Measurements from ENCODE around the gene FKBP14. TPM values are rescaled to one million over a fixed set of nuclear protein-coding genes. Genes with fewer than 3 reads are reported as not detected.

The FKBP14 gene
- total RNA-seq, 2 experiments from 2014 or later = 6.9 to 7.0 TPM

- Mint-ChIP-seq H3K9me3 (no peaks in the 10 kb centered on the region), H3K27ac (no peak overlapping the region), H3K4me3 (no peak overlapping the region), H3K4me1 (peaks cover 39% of the 10 kb centered on the region), H3K27me3 (no peaks in the 10 kb centered on the region), H3K36me3 (peaks cover 9% of the 10 kb centered on the region)
- no peak for DNase-seq
These were observed 3.5 kb downstream of the FKBP14 start for GRCh38 chr7:30022991-30023390.

GRCh38 chr7:30020535-30020934 lies 6.0 kb downstream of the FKBP14 start:
- Mint-ChIP-seq H3K36me3 (peaks cover 9% of the 10 kb centered on the region), H3K27ac (no peak overlapping the region), H3K9me3 (no peaks in the 10 kb centered on the region), H3K4me1 (peaks cover 30% of the 10 kb centered on the region), H3K27me3 (no peaks in the 10 kb centered on the region), H3K4me3 (no peak overlapping the region)
- no peak for DNase-seq

- Mint-ChIP-seq H3K4me1 (peaks cover 24% of the 10 kb centered on the region), H3K9me3 (no peaks in the 10 kb centered on the region)
These were observed 6.5 kb downstream of the FKBP14 start for GRCh38 chr7:30019960-30020359.

GRCh38 chr7:30019387-30019786 lies 7.1 kb downstream of the FKBP14 start:
- H3K27me3 Mint-ChIP-seq = no peaks in the 10 kb centered on the region
- no peak overlapping the region for H3K4me3 Mint-ChIP-seq
- no peaks in the 10 kb centered on the region for H3K9me3 Mint-ChIP-seq
- no peak overlapping the region for H3K27ac Mint-ChIP-seq
- peaks cover 19% of the 10 kb centered on the region for H3K4me1 Mint-ChIP-seq
- DNase-seq = no peak
- H3K36me3 Mint-ChIP-seq = peaks cover 5% of the 10 kb centered on the region

More at GRCh38 chr7:30019960-30020359, 6.5 kb downstream of the FKBP14 start:
- DNase-seq = no peak
- Mint-ChIP-seq H3K27me3 (no peaks in the 10 kb centered on the region), H3K36me3 (peaks cover 3% of the 10 kb centered on the region), H3K4me3 (no peak overlapping the region), H3K27ac (no peak overlapping the region)

- H3K4me1 Mint-ChIP-seq = peaks cover 14% of the 10 kb centered on the region
- H3K27me3 Mint-ChIP-seq = no peaks in the 10 kb centered on the region
These were observed 8.1 kb downstream of the FKBP14 start for GRCh38 chr7:30018451-30018850.

GRCh38 chr7:30012757-30013156 lies 13.7 kb downstream of the FKBP14 start:
- H3K9me3 Mint-ChIP-seq = no peaks in the 10 kb centered on the region
- peaks cover 5% of the 10 kb centered on the region for H3K36me3 Mint-ChIP-seq
- H3K27ac Mint-ChIP-seq = no peak overlapping the region
- H3K4me1 Mint-ChIP-seq = no peaks in the 10 kb centered on the region
- no peak overlapping the region for H3K4me3 Mint-ChIP-seq
- no peak for DNase-seq
- H3K27me3 Mint-ChIP-seq = no peaks in the 10 kb centered on the region

More at GRCh38 chr7:30018451-30018850, 8.1 kb downstream of the FKBP14 start:
- DNase-seq = no peak
- Mint-ChIP-seq H3K9me3 (no peaks in the 10 kb centered on the region), H3K36me3 (peaks cover 8% of the 10 kb centered on the region), H3K27ac (no peak overlapping the region), H3K4me3 (no peak overlapping the region)

GRCh38 chr7:30010021-30010420 lies 16.5 kb downstream of the FKBP14 start:
- no peak overlapping the region for H3K27ac Mint-ChIP-seq
- no peak overlapping the region for H3K4me3 Mint-ChIP-seq

GRCh38 chr7:30005464-30005863 lies 21.0 kb downstream of the FKBP14 start:
- Mint-ChIP-seq H3K27ac (no peak overlapping the region), H3K9me3 (no peaks in the 10 kb centered on the region), H3K4me3 (no peak overlapping the region), H3K4me1 (no peaks in the 10 kb centered on the region), H3K27me3 (peaks cover 2% of the 10 kb centered on the region), H3K36me3 (no peaks in the 10 kb centered on the region)
- no peak for DNase-seq

More at GRCh38 chr7:30010021-30010420, 16.5 kb downstream of the FKBP14 start:
- H3K36me3 Mint-ChIP-seq = peaks cover 5% of the 10 kb centered on the region
- no peaks in the 10 kb centered on the region for H3K9me3 Mint-ChIP-seq
- no peak for DNase-seq
- no peaks in the 10 kb centered on the region for H3K27me3 Mint-ChIP-seq
- no peaks in the 10 kb centered on the region for H3K4me1 Mint-ChIP-seq

- H3K4me3 Mint-ChIP-seq = no peak overlapping the region
- DNase-seq = no peak
These were observed 23.4 kb downstream of the FKBP14 start for GRCh38 chr7:30003098-30003497.

GRCh38 chr7:30001998-30002397 lies 24.5 kb downstream of the FKBP14 start:
- Mint-ChIP-seq H3K27ac (no peak overlapping the region), H3K4me3 (no peak overlapping the region), H3K36me3 (no peaks in the 10 kb centered on the region), H3K4me1 (no peaks in the 10 kb centered on the region), H3K9me3 (peaks cover 4% of the 10 kb centered on the region), H3K27me3 (peaks cover 11% of the 10 kb centered on the region)
- DNase-seq = no peak

More at GRCh38 chr7:30003098-30003497, 23.4 kb downstream of the FKBP14 start:
- Mint-ChIP-seq H3K27ac (no peak overlapping the region), H3K27me3 (peaks cover 6% of the 10 kb centered on the region), H3K9me3 (no peaks in the 10 kb centered on the region), H3K4me1 (no peaks in the 10 kb centered on the region), H3K36me3 (no peaks in the 10 kb centered on the region)

- no peak overlapping the region for H3K27ac Mint-ChIP-seq
- H3K4me3 Mint-ChIP-seq = no peak overlapping the region
- peaks cover 15% of the 10 kb centered on the region for H3K27me3 Mint-ChIP-seq
- DNase-seq = no peak
- H3K4me1 Mint-ChIP-seq = no peaks in the 10 kb centered on the region
- H3K9me3 Mint-ChIP-seq = peaks cover 14% of the 10 kb centered on the region
- peaks cover 2% of the 10 kb centered on the region for H3K36me3 Mint-ChIP-seq
These were observed 28.0 kb downstream of the FKBP14 start for GRCh38 chr7:29998489-29998888.

- no peak overlapping the region for H3K4me3 Mint-ChIP-seq
- peaks cover 26% of the 10 kb centered on the region for H3K27me3 Mint-ChIP-seq
- H3K9me3 Mint-ChIP-seq = peaks cover 16% of the 10 kb centered on the region
- no peak overlapping the region for H3K27ac Mint-ChIP-seq
- DNase-seq = no peak
- H3K36me3 Mint-ChIP-seq = peaks cover 3% of the 10 kb centered on the region
- H3K4me1 Mint-ChIP-seq = no peaks in the 10 kb centered on the region
These were observed 30.2 kb downstream of the FKBP14 start for GRCh38 chr7:29996321-29996720.

GRCh38 chr7:29995652-29996051 lies 30.9 kb downstream of the FKBP14 start:
- peaks cover 32% of the 10 kb centered on the region for H3K27me3 Mint-ChIP-seq
- no peak overlapping the region for H3K27ac Mint-ChIP-seq
- H3K9me3 Mint-ChIP-seq = peaks cover 16% of the 10 kb centered on the region
- no peaks in the 10 kb centered on the region for H3K4me1 Mint-ChIP-seq
- peaks cover 3% of the 10 kb centered on the region for H3K36me3 Mint-ChIP-seq
- no peak for DNase-seq
- H3K4me3 Mint-ChIP-seq = no peak overlapping the region

GRCh38 chr7:29993140-29993539 lies 33.4 kb downstream of the FKBP14 start:
- peaks cover 3% of the 10 kb centered on the region for H3K36me3 Mint-ChIP-seq
- H3K9me3 Mint-ChIP-seq = peaks cover 16% of the 10 kb centered on the region
- peaks cover 6% of the 10 kb centered on the region for H3K4me1 Mint-ChIP-seq
- DNase-seq = no peak
- H3K27me3 Mint-ChIP-seq = peaks cover 39% of the 10 kb centered on the region
- no peak overlapping the region for H3K27ac Mint-ChIP-seq
- no peak overlapping the region for H3K4me3 Mint-ChIP-seq

- Mint-ChIP-seq H3K27ac (no peak overlapping the region), H3K4me3 (no peak overlapping the region), H3K27me3 (peaks cover 43% of the 10 kb centered on the region), H3K4me1 (peaks cover 15% of the 10 kb centered on the region), H3K36me3 (peaks cover 5% of the 10 kb centered on the region), H3K9me3 (peaks cover 12% of the 10 kb centered on the region)
- no peak for DNase-seq
These were observed 34.6 kb downstream of the FKBP14 start for GRCh38 chr7:29991937-29992336.

GRCh38 chr7:29990931-29991330 lies 35.6 kb downstream of the FKBP14 start:
- H3K27me3 Mint-ChIP-seq = peaks cover 44% of the 10 kb centered on the region
- peaks cover 4% of the 10 kb centered on the region for H3K36me3 Mint-ChIP-seq
- H3K27ac Mint-ChIP-seq = no peak overlapping the region
- no peak overlapping the region for H3K4me3 Mint-ChIP-seq
- peaks cover 5% of the 10 kb centered on the region for H3K9me3 Mint-ChIP-seq
- no peak for DNase-seq
- peaks cover 15% of the 10 kb centered on the region for H3K4me1 Mint-ChIP-seq

Measured in activated naive CD8-positive, alpha-beta T cell treated with anti-CD3 and anti-CD28 coated beads for 36 hours (primary cell).